Esophagus (tissue), 2 donors: ENCODE results near the gene HPD. TPM values are rescaled to one million over a fixed set of nuclear protein-coding genes. Genes with fewer than 3 reads are reported as not detected.
"Not testable (repeated sequence)": the region's sequence is repeated elsewhere in the genome, so short reads cannot be mapped to it uniquely, and the experiment has no call there.

Experiments
- H3K27ac ChIP-seq, 2 donors: one replicate each; pipeline ENCODE4 v1.5.1; 2013; ENCODE audit warnings: low read depth in 2 of 2, mild to moderate bottlenecking in 2 of 2, inconsistent platforms in 1 of 2, low read length in 1 of 2, moderate library complexity in 1 of 2
- H3K27me3 ChIP-seq, 2 donors: one replicate each; pipeline ENCODE4 v1.6.1; 2013; ENCODE audit warnings: low read length in 2 of 2, control low read depth in 1 of 2, mild to moderate bottlenecking in 1 of 2; ENCODE audit not compliant: insufficient read depth in 2 of 2, control insufficient read depth in 1 of 2
- H3K36me3 ChIP-seq, 2 donors: one replicate each; pipeline ENCODE4 v1.6.1; 2013; ENCODE audit warnings: low read length in 1 of 2; ENCODE audit not compliant: control insufficient read depth in 2 of 2, insufficient read depth in 2 of 2
- H3K4me1 ChIP-seq, 2 donors: one replicate each; pipeline ENCODE4 v1.6.1; 2013; ENCODE audit warnings: low read length in 1 of 2; ENCODE audit not compliant: control insufficient read depth in 2 of 2, insufficient read depth in 2 of 2
- H3K4me3 ChIP-seq, 2 donors: one replicate each; pipeline ENCODE4 v1.5.1; 2013; ENCODE audit warnings: low read length in 2 of 2, mild to moderate bottlenecking in 2 of 2, low read depth in 1 of 2, moderate library complexity in 1 of 2
- H3K9me3 ChIP-seq, 2 donors: one replicate each; pipeline ENCODE4 v1.6.1; 2013; ENCODE audit warnings: mild to moderate bottlenecking in 2 of 2, low read depth in 1 of 2, low read length in 1 of 2, moderate library complexity in 1 of 2; ENCODE audit not compliant: control insufficient read depth in 2 of 2, insufficient read depth in 1 of 2
- WGBS, 2 donors: extraction: QIAGEN DNeasy Blood & Tissue Kit; methylation state at CpG; one replicate each; pipeline ENCODE4 v1.1.7; 2013; 5-methylcytosine and 5-hydroxymethylcytosine counted together
- polyA plus RNA-seq, 2 donors: library from polyadenylated mRNA; stranded (reverse); fragments of 200-250 nt; gene quantifications; one replicate each; pipeline ENCODE4 v1.2.3, GENCODE V29; 2013
- donor health status: healthy with polysubstance abuse.
- donor health status: Bipolar disorder and iron deficiency.

The HPD gene
- polyA plus RNA-seq, 2 donors = 0.29 to 0.31 TPM

DNA sequence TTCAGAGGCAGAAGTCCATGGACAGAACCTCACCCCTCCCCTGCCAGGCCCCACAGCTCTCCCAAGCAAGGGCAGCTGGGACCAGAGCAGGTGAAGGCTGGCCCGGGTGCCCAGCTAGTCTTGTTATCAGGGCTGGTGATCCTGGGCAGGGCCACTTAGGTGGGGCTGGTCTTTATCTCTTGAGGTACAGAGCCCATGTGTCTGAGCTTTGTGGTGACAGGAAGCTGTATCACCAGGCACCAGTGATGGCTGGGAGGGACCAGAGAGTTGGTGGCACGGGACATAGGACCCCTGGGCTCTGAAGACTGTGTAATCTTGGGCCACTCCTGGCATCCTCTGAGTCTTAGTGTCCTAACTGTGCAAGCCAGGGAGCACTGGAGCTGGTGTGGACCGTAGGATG lies 12.8 kb upstream of the HPD start:
- Histone ChIP-seq H3K4me1 (no peaks in the 10 kb centered on the region), H3K9me3 (no peaks in the 10 kb centered on the region), H3K27me3 (no peaks in the 10 kb centered on the region), H3K36me3 (no peaks in the 10 kb centered on the region), H3K4me3 (no peak overlapping the region), H3K27ac (no peak overlapping the region)
- WGBS, 2 donors = 71 to 81% methylated on average over 3 of the region's 3 CpGs

GRCh38 chr12:121869229-121869628 lies 10.6 kb upstream of the HPD start:
- H3K27ac ChIP-seq, H3K9me3 ChIP-seq, H3K27me3 ChIP-seq, H3K4me3 ChIP-seq, H3K4me1 ChIP-seq, H3K36me3 ChIP-seq: not testable (repeated sequence)
- 89 to 93% methylated on average over 8 of the region's 8 CpGs for WGBS, 2 donors

- Histone ChIP-seq H3K4me3 (no peak overlapping the region), H3K27ac (no peak overlapping the region), H3K9me3 (no peaks in the 10 kb centered on the region), H3K4me1 (no peaks in the 10 kb centered on the region), H3K36me3 (no peaks in the 10 kb centered on the region), H3K27me3 (no peaks in the 10 kb centered on the region)
- WGBS, 2 donors = 68% methylated on average over 4 of the region's 4 CpGs
Observed at GRCh38 chr12:121866331-121866730, 7.7 kb upstream of the HPD start.

DNA sequence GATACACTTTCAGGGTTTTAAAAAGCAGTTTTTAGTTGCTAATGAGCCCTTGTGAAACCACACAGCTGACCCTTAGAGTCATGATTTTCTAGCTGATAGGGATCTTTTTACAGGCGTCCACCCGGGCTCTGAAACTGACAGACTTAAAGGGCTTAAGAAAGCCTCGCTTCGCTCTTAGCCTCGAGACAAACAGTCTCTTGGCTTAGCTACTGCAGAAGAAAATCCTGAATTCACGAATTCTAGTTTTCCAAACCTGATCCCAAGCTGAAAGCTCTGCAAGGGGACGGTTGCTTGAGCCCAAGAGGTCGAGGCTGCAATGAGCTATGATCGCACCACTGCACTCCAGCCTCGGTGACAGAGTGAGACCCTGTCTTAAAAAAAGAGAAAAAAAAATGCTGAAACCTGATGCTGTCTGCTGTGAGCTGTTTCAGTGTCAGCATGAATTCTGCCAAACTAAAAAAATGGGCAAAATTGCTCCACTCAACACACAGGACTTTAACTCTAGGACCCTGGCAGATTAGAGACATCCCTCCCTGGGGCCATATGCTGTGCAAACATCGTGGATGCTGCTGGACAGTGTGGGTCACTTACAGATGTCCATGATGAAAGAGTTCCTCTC lies 3.1 kb upstream of the HPD start:
- H3K27me3 ChIP-seq = no peaks in the 10 kb centered on the region
- H3K9me3 ChIP-seq = no peaks in the 10 kb centered on the region
- H3K4me1 ChIP-seq = no peaks in the 10 kb centered on the region
- 29 to 32% methylated on average over 11 of the region's 11 CpGs for WGBS, 2 donors
- no peaks in the 10 kb centered on the region for H3K36me3 ChIP-seq
- H3K4me3 ChIP-seq = no peak overlapping the region
- H3K27ac ChIP-seq = peak overlapping the region in 1 of 2 donors; percentile 15

- H3K27ac ChIP-seq, H3K36me3 ChIP-seq, H3K27me3 ChIP-seq, H3K4me3 ChIP-seq, H3K4me1 ChIP-seq, H3K9me3 ChIP-seq: not testable (repeated sequence)
- 96 to 99% methylated on average over 4 of the region's 4 CpGs for WGBS, 2 donors
Observed at GRCh38 chr12:121860699-121861098, 2.0 kb upstream of the HPD start.

DNA sequence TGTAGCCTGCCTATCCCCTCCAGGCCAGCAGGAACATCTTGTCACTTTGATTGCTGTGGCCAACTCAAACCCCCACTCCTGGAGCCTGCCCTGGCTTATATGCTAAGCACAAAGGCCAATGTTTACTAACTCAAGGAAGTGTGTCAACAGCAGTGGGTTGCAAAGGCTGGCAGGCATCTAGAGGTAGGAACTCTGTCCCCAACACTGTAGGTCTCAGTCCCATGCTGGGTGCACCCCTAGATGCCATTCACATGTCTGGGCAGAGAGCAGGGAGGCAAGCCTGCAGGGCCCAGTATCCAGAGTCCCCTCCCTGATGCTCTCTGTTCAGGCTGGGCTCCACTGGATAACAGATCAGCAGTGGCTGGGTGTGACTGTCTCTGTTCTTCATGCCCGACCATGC lies 1.6 kb upstream of the HPD start:
- Histone ChIP-seq H3K27ac (no peak overlapping the region), H3K9me3 (no peaks in the 10 kb centered on the region), H3K4me1 (no peaks in the 10 kb centered on the region), H3K36me3 (no peaks in the 10 kb centered on the region), H3K4me3 (no peak overlapping the region), H3K27me3 (no peaks in the 10 kb centered on the region)
- 88 to 100% methylated on average over 1 of the region's 1 CpG for WGBS, 2 donors

GRCh38 chr12:121858318-121858661 lies 369 bp downstream of the HPD start:
- Histone ChIP-seq H3K27me3 (no peaks in the 10 kb centered on the region), H3K27ac (peak overlapping the region; percentile 71 to 80), H3K4me1 (no peaks in the 10 kb centered on the region), H3K36me3 (no peaks in the 10 kb centered on the region), H3K4me3 (no peak overlapping the region), H3K9me3 (no peaks in the 10 kb centered on the region)
- WGBS, 2 donors = 82 to 87% methylated on average over 10 of the region's 10 CpGs

DNA sequence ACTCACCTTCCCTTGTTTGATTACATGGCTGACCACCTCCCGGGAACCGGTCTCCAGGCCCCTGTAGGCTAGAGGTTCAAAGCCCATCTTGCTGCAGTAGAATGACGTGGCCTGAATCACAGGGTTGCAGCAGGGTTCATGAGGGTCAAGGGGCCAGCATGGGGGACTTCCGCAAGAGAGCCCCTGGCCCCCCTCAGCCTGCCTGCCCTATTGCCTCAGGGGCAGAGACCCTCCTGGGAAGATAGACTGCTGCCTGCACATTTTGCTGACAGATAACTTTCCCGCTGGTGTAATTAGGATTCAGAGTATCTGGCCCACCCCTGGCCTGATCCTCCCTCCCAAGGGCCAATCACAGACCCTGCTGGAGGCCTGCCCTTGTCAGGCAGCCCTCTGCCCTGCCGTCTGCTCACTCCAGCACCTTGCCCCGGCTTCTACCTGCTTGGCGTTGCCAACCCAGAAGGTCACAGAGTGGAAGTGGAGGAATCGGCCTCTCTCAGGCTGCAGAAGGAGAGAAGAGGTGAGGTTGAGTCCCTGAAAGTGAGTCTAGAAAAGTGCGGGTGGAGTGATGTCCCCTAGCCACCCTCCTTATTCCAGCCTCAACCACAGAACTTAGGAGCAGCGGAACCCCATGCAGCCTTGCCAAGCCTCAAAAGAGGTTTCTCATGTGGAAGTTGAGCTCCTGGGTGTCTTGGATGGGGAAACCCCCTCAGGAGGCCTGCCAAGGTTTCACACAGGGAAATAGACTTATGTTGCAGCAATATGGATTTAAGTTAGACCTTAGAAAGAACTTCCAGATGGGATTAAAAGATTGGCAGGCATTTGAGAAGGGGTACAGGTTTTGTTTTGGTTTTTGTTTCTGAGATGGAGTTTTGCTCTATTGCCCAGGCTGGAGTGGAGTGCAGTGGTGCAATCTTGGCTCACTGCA lies 1.1 kb downstream of the HPD start:
- no peak overlapping the region for H3K4me3 ChIP-seq
- no peaks in the 10 kb centered on the region for H3K9me3 ChIP-seq
- H3K27ac ChIP-seq = no peak overlapping the region
- H3K27me3 ChIP-seq = no peaks in the 10 kb centered on the region
- H3K4me1 ChIP-seq = no peaks in the 10 kb centered on the region
- WGBS, 2 donors = 83% methylated on average over 11 of the region's 11 CpGs
- H3K36me3 ChIP-seq = no peaks in the 10 kb centered on the region

- H3K27me3 ChIP-seq, H3K4me3 ChIP-seq, H3K27ac ChIP-seq, H3K9me3 ChIP-seq, H3K4me1 ChIP-seq, H3K36me3 ChIP-seq: not testable (repeated sequence)
- 57 to 70% methylated on average over 3 of the region's 3 CpGs for WGBS, 2 donors
Observed at GRCh38 chr12:121852392-121852791, 6.3 kb downstream of the HPD start.

GRCh38 chr12:121849665-121850064 lies 9.0 kb downstream of the HPD start:
- no peak overlapping the region for H3K4me3 ChIP-seq
- no peak overlapping the region for H3K27ac ChIP-seq
- H3K27me3 ChIP-seq = no peaks in the 10 kb centered on the region
- no peaks in the 10 kb centered on the region for H3K9me3 ChIP-seq
- H3K4me1 ChIP-seq = no peaks in the 10 kb centered on the region
- no peaks in the 10 kb centered on the region for H3K36me3 ChIP-seq
- 77 to 81% methylated on average over 13 of the region's 13 CpGs for WGBS, 2 donors
